Measurements from ENCODE around the gene USP1.
A peak's percentile ranks its signal among the peaks of the same experiment; 100 is the strongest.

The USP1 gene

GRCh38 chr1:62436466-62437272 lies at the start of gene USP1:
USP1 (plus strand) TSS chr1:62437049; CDS start chr1:62439868, 2,819 bp downstream.
- peak; percentile 97 for DNase-seq (ENCODE audit: low spot score)

GRCh38 chr1:62389531-62389930 lies 47.3 kb upstream of the USP1 start:
- no peak for DNase-seq (ENCODE audit: low spot score)

- no peak for DNase-seq (ENCODE audit: low spot score)
Observed at GRCh38 chr1:62390071-62390470, 46.8 kb upstream of the USP1 start.

GRCh38 chr1:62391369-62391971 lies 45.4 kb upstream of the USP1 start:
- no peak for DNase-seq (ENCODE audit: low spot score)

GRCh38 chr1:62392951-62393350 lies 43.9 kb upstream of the USP1 start:
- DNase-seq (ENCODE audit: low spot score), result no peak

- DNase-seq (ENCODE audit: low spot score), result no peak
Observed at GRCh38 chr1:62394646-62395045, 42.2 kb upstream of the USP1 start.

GRCh38 chr1:62395291-62395690 lies 41.6 kb upstream of the USP1 start:
- DNase-seq (ENCODE audit: low spot score), result no peak

GRCh38 chr1:62396871-62397270 lies 40.0 kb upstream of the USP1 start:
- no peak for DNase-seq (ENCODE audit: low spot score)

- no peak for DNase-seq (ENCODE audit: low spot score)
Observed at GRCh38 chr1:62397301-62397700, 39.5 kb upstream of the USP1 start.

- peak; percentile 45 for DNase-seq (ENCODE audit: low spot score)
Observed at GRCh38 chr1:62398377-62398776, 38.5 kb upstream of the USP1 start.

GRCh38 chr1:62401034-62401760 lies 35.7 kb upstream of the USP1 start:
- no peak for DNase-seq (ENCODE audit: low spot score)

- no peak for DNase-seq (ENCODE audit: low spot score)
Observed at GRCh38 chr1:62405247-62405646, 31.6 kb upstream of the USP1 start.

- DNase-seq (ENCODE audit: low spot score), result no peak
Observed at GRCh38 chr1:62406576-62406975, 30.3 kb upstream of the USP1 start.

- DNase-seq (ENCODE audit: low spot score), result peak; percentile 46
Observed at GRCh38 chr1:62407398-62408009, 29.3 kb upstream of the USP1 start.

- DNase-seq (ENCODE audit: low spot score), result no peak
Observed at GRCh38 chr1:62415687-62416086, 21.2 kb upstream of the USP1 start.

- DNase-seq (ENCODE audit: low spot score), result no peak
Observed at GRCh38 chr1:62417351-62417999, 19.4 kb upstream of the USP1 start.

- DNase-seq (ENCODE audit: low spot score), result no peak
Observed at GRCh38 chr1:62420214-62420613, 16.6 kb upstream of the USP1 start.

- no peak for DNase-seq (ENCODE audit: low spot score)
Observed at GRCh38 chr1:62423580-62424242, 13.1 kb upstream of the USP1 start.

- no peak for DNase-seq (ENCODE audit: low spot score)
Observed at GRCh38 chr1:62424411-62424810, 12.4 kb upstream of the USP1 start.

GRCh38 chr1:62425041-62425440 lies 11.8 kb upstream of the USP1 start:
- no peak for DNase-seq (ENCODE audit: low spot score)

- no peak for DNase-seq (ENCODE audit: low spot score)
Observed at GRCh38 chr1:62426237-62426636, 10.6 kb upstream of the USP1 start.

GRCh38 chr1:62426794-62427193 lies 10.1 kb upstream of the USP1 start:
- no peak for DNase-seq (ENCODE audit: low spot score)
